ENCODE results near the gene ANTXR1. TPM values are rescaled to one million over a fixed set of nuclear protein-coding genes. Genes with fewer than 3 reads are reported as not detected.

ANTXR1 gene
- total and polyA plus RNA-seq, 11 donors, result 5.8 to 75.2 (median 23.3) TPM

- DNase-seq (no peak), ATAC-seq (no peak)
- TF ChIP-seq, protein P1, sequence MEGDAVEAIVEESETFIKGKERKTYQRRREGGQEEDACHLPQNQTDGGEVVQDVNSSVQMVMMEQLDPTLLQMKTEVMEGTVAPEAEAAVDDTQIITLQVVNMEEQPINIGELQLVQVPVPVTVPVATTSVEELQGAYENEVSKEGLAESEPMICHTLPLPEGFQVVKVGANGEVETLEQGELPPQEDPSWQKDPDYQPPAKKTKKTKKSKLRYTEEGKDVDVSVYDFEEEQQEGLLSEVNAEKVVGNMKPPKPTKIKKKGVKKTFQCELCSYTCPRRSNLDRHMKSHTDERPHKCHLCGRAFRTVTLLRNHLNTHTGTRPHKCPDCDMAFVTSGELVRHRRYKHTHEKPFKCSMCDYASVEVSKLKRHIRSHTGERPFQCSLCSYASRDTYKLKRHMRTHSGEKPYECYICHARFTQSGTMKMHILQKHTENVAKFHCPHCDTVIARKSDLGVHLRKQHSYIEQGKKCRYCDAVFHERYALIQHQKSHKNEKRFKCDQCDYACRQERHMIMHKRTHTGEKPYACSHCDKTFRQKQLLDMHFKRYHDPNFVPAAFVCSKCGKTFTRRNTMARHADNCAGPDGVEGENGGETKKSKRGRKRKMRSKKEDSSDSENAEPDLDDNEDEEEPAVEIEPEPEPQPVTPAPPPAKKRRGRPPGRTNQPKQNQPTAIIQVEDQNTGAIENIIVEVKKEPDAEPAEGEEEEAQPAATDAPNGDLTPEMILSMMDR (IDR thresholded peaks at IDR 0.05), result no peak
- 44 to 55% (median 50%) methylated on average over 3 of the region's 3 CpGs for WGBS, 4 donors
- Histone ChIP-seq H3K4me3 (no peak overlapping the region), H3K27ac (no peak overlapping the region), H3K9me3 (no peaks in the 10 kb centered on the region), H3K36me3 (no peaks in the 10 kb centered on the region), H3K27me3 (peaks cover 0 to 41% (median 14%) of the 10 kb centered on the region in 9 donors), H3K4me1 (peaks cover 0 to 38% (median 18%) of the 10 kb centered on the region in 12 donors)
- intact Hi-C loops (cut with DNase I), result loop anchor here in 2 of 10 donors (10.0 kb wide), 2 partner anchors 147 to 167 kb away; no protein-coding TSS in a partner anchor
Observed at GRCh38 chr2:69017835-69018234, 4.9 kb downstream of the ANTXR1 start.

DNA sequence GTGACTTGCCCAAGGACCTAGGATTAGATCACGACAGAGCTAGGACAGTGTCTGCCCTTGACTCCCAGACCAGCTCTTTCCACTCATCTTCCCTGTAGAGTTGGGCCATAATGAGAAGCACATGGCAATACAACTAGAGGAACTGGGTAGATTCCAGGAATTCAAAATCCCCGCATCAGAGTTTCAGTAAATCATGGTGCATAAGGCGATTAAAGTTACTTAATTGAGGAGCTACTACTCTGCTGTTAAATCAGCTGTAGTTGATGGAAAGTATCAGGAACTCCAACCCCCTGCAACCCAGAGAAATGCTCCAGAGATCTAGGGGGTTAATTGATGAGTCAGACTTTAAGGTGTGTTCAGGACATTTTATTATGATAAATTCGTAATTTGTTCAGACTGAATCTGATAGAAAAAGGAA lies 5.7 kb downstream of the ANTXR1 start:
- peaks cover 0 to 35% (median 14%) of the 10 kb centered on the region in 12 donors for H3K4me1 ChIP-seq
- H3K27ac ChIP-seq, result no peak overlapping the region
- ATAC-seq (no peak), DNase-seq (no peak)
- H3K27me3 ChIP-seq, result peaks cover 0 to 35% (median 14%) of the 10 kb centered on the region in 9 donors
- no peaks in the 10 kb centered on the region for H3K36me3 ChIP-seq
- TF ChIP-seq, protein P1 (IDR thresholded peaks at IDR 0.05), result no peak
- intact Hi-C loops (cut with DNase I), result loop anchor here in 2 of 10 donors (10.0 kb wide), 2 partner anchors 146 to 166 kb away; no protein-coding TSS in a partner anchor
- 66 to 78% (median 73%) methylated on average over 4 of the region's 4 CpGs for WGBS, 4 donors
- H3K4me3 ChIP-seq, result no peak overlapping the region
- no peaks in the 10 kb centered on the region for H3K9me3 ChIP-seq

GRCh38 chr2:69020496-69021426 lies 7.8 kb downstream of the ANTXR1 start:
- 43 to 59% (median 48%) methylated on average over 8 of the region's 8 CpGs for WGBS, 4 donors

More at GRCh38 chr2:69020496-69021426, 7.8 kb downstream of the ANTXR1 start:
- intact Hi-C loops (cut with DNase I), result loop anchor here in 1 of 10 donors (10.0 kb wide), 1 partner anchor 64 kb away; no protein-coding TSS in a partner anchor
- no peak overlapping the region for H3K27ac ChIP-seq
- H3K4me3 ChIP-seq, result no peak overlapping the region
- H3K9me3 ChIP-seq, result no peaks in the 10 kb centered on the region
- ATAC-seq (no peak), DNase-seq (no peak)
- H3K36me3 ChIP-seq, result no peaks in the 10 kb centered on the region
- H3K4me1 ChIP-seq, result peaks cover 0 to 29% (median 13%) of the 10 kb centered on the region in 12 donors
- TF ChIP-seq, protein P1 (IDR thresholded peaks at IDR 0.05), result no peak
- no peak for TF ChIP-seq POLR2A (IDR thresholded peaks at IDR 0.05)
- peaks cover 0 to 17% (median 0%) of the 10 kb centered on the region in 9 donors for H3K27me3 ChIP-seq
